Hematopoietic multipotent progenitor cell treated with erythropoietin and hydrocortisone succinate and interleukin-3 and kit ligand, for 8 days (in vitro differentiated cells): Measurements from ENCODE around the gene OR52E1.
"Not testable (repeated sequence)": the region's sequence is repeated elsewhere in the genome, so short reads cannot be mapped to it uniquely, and the experiment has no call there.

Experiments
- DNase-seq: peaks from one replicate; pipeline ENCODE4 v3.0.0-alpha.2; 2015

OR52E1 gene

GRCh38 chr11:5069272-5069671 lies at the start of gene OR52E1:
Gene OR52E1, plus strand, starts transcription at chr11:5069572.
- no peak for DNase-seq

GRCh38 chr11:5021996-5022395 lies 47.4 kb upstream of the OR52E1 start:
- no peak for DNase-seq

DNA sequence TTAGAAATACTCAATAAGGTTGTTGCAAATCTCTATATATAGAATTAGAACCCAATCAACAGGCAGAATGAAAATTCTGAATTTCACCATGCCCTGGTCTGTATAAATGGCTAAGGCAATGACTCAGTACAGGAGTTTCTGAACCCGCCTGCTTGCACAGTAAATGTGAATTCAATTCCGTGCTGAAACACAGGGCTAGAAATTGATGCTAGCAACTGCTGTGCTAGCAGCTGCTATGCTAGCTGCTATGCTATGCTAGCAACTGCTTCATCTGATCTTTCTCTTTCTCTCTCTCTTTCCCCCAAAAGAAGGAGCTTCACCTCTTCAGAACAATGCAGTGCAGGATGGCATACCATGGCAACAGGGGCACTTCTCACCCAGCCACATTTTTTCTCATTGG lies 32.7 kb upstream of the OR52E1 start:
- DNase-seq = no peak

- no peak for DNase-seq
These were observed 31.4 kb upstream of the OR52E1 start for GRCh38 chr11:5037926-5038325.

DNA sequence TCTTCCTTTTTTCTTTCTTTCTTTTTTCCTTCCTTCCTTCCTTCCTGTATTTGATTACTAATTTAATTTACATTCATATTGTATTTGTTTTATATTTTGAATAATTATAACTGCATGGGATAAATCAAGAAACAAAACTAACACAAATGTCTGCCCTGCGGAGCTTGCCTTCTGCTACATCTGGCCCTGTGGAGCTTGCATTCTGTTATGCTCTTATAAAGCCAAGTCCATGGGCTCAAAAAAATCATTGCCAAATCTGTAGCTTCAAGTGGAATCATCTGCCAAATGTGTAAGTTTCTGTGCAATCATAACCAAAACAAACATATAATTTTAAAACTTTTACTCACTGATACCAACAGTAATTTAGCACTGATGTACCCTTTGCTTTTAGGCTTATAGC lies 31.0 kb upstream of the OR52E1 start:
- no peak for DNase-seq

DNA sequence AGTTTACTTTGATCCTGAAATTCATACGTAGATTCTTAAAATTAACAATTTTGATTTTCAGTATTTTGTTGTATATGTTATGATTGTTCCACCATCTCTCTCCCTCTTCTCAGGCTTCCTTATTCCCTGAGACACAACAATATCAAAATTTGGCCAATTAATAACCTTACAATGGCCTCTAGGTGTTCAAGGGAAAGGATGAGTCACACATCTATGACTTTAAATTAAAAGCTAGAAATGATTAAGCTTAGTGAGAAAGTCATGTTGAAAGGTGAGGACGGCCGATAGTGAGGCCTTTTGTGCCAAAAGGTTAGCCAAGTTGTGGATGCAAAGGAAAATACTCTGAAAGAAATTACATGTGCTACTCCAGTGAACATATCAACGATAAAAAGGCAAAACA lies 28.5 kb upstream of the OR52E1 start:
- DNase-seq = no peak

DNA sequence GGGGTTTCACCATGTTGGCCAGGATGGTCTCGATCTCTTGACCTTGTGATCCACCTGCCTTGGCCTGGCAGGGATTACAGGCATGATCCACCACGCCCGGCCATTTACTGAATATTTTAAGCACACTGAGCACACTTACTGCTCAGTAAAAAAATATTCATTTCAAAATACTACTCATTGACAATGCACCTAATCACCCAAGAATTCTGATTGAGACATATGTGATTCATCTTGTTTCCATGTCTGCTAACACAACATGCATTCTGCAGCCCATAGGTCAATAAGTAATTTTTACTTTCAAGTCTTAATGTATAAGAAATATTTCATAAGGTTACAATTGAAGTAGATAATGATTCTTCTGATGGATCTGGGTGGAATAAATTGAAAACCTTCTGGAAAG lies 27.3 kb upstream of the OR52E1 start:
- no peak for DNase-seq

GRCh38 chr11:5043380-5043779 lies 26.0 kb upstream of the OR52E1 start:
- no peak for DNase-seq

DNA sequence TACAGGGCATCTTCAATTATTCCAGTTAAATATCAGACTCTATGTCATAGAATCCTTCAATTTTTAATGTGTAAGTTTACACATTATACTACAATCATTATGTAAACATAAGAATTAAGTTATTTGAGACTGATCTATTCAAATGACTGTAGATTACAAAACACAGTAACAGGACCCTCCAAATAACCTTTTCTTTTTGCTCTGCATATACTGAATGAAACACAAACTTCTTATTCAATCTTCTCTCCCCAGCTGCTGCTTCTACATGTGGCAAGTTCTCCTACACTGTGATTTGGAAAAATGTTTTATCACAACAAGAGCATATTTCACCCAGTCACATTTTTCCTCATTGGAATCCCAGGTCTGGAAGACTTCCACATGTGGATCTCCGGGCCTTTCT lies 23.1 kb upstream of the OR52E1 start, which contains the start of gene OR52J3:
TSS of gene OR52J3 (plus strand) at position 301 of the 400 bp plus-strand sequence. CDS start at position 301, 0 bp downstream.
- no peak for DNase-seq

DNA sequence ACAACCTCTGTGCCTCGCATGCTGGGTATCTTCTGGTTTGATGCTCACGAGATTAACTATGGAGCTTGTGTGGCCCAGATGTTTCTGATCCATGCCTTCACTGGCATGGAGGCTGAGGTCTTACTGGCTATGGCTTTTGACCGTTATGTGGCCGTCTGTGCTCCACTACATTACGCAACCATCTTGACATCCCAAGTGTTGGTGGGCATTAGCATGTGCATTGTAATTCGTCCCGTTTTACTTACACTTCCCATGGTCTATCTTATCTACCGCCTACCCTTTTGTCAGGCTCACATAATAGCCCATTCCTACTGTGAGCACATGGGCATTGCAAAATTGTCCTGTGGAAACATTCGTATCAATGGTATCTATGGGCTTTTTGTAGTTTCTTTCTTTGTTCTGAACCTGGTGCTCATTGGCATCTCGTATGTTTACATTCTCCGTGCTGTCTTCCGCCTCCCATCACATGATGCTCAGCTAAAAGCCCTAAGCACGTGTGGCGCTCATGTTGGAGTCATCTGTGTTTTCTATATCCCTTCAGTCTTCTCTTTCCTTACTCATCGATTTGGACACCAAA lies 22.5 kb upstream of the OR52E1 start:
- DNase-seq = no peak

- not testable (repeated sequence) for DNase-seq
These were observed 10.7 kb upstream of the OR52E1 start for GRCh38 chr11:5058679-5059078.

DNA sequence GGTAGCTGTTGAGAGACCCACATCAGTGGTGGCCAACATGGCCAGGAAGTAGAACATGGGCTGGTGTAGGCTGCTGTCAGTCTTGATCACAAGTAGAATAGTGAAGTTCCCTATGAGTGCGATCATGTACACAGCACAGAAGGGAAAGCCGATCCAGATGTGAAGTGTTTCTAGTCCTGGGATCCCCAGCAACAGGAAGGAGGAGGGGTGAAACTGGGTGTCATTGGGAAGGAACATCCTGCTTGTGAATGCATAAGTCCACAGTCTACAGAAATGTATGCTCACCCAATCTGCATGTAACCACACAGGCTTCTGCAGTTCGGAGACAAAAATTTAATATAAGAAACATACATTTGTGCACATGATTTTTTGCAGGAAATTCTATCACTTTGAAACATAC lies 10.0 kb upstream of the OR52E1 start, which contains the start of gene OR52E2:
TSS of gene OR52E2 (minus strand) at position 237 of the 400 bp plus-strand sequence. CDS start at position 237, 0 bp downstream.
- no peak for DNase-seq

GRCh38 chr11:5065027-5065426 lies 4.3 kb upstream of the OR52E1 start:
- no peak for DNase-seq

GRCh38 chr11:5071799-5072198 lies 2.4 kb downstream of the OR52E1 start:
- DNase-seq = no peak

GRCh38 chr11:5081405-5081804 lies 12.0 kb downstream of the OR52E1 start:
- no peak for DNase-seq

DNA sequence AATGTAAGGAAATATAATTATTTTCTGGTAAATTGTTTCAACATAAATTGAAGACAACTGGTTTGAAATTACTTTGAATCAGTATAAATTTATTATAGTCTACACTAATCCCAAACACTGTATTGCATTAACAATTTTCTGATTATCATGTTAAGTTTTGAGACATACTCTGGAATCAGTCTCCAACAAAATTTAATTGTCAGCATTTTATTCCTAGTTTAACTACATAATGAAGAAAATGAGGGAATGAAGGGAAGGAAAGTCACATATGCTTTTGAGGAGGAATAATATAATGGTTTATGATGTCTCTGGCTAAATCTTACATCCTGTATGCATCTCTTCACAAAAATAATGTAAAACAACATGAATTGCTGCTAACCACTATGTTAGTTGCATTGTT lies 14.2 kb downstream of the OR52E1 start:
- DNase-seq = no peak

GRCh38 chr11:5088556-5088955 lies 19.2 kb downstream of the OR52E1 start:
- DNase-seq = no peak

DNA sequence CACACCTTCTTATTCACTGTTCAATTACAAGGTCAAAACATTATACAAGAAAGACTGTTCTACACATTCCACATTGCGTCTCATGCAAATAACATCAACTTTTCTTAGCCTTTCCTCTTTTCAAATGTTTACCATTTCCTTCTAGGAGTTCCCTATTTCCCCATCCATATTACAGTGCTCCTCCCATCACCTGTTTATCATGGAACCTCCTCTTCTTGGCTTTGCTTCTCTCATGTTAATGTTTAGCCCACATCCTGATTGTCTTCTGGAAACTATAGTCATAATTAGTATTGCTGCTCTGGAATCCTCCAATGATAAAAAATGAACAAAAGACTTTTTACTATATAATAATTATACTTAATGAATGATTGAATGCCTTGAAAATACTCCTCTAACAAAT lies 21.3 kb downstream of the OR52E1 start:
- DNase-seq = no peak

- DNase-seq = no peak
These were observed 23.6 kb downstream of the OR52E1 start for GRCh38 chr11:5092821-5093585.

- no peak for DNase-seq
These were observed 26.6 kb downstream of the OR52E1 start for GRCh38 chr11:5096011-5096410.

DNA sequence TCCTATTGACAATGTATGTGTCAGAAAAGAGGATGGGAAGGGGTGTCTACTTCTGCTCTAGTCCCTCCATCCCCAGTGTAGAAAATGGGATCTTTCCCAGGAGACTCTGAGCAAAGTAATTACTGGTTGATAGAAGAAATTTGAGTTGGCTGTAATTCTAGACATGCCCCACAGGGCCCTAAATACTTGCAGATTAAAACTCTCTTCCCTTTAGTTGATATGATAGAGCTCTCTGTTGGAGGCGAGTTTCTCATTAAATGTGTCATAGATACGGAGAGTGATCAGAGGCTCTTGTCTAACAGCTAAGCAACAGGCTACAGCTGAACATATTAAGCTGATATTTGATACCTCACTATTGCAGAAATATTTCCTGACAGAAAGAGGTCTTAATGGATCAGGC lies 32.9 kb downstream of the OR52E1 start:
- no peak for DNase-seq

DNA sequence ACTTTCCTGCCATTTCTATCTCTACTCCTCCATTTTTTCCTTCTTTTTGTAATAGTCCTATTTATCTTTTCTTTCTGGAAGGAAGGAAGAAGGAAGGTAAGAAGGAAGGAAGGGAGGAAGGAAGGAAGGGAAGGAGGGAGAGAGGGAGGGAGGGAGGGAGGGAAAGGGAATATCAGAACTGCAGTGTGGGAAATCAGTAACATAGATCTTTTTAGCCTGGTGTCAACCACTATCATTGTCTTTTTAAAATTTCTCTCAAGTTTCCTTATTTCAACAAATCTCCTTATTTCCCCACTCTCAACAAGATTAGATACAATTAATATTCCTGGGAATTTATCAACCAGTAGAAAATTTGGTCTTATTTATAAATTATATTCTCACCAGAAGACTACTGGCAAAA lies 33.7 kb downstream of the OR52E1 start:
- DNase-seq = no peak

DNA sequence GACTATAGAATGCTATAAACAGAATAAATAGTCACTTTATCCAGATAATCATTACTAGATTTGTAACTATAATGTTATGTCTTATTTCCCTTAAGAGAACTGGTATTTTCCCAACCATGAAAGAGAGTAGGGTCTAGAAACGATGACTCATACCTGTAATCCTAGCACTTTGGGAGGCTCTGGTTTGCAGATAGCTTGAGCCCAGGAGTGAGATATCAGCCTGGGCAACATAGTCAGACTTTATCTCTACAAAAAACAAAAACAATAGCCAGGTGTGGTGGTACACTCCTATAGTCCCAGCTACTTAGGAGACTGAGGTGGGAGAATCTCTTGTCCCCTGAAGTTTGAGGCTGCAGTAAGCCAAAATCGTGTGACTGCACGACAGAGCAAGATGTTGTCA lies 37.9 kb downstream of the OR52E1 start:
- no peak for DNase-seq

GRCh38 chr11:5115339-5115738 lies 46.0 kb downstream of the OR52E1 start:
- DNase-seq = no peak

DNA sequence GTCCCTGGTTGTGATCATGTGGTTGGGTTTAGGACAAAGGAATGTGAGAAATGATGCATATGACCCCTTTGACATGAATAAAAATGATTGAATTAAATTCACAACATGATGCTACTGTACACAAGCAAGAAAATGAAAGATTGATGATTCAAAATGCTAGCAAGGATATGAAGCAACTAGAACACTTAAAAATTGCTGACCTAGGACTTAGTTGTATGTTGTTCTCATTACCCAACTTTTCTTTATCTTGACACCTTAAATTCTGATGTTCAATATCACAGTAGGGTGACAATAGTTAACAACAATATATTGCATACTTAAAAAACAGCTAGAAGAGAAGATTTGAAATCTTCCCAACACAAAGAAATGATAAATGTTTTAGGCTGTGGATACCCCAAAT lies 48.2 kb downstream of the OR52E1 start:
- DNase-seq = no peak
